HUES6 (cell line): Measurements from ENCODE around the gene ABCC8.

Experiments
- H3K27ac ChIP-seq: 2 replicates; pipeline ENCODE4 v1.7.0; 2013; ENCODE audit warnings: low read depth, mild to moderate bottlenecking, low read length, inconsistent platforms
- H3K27me3 ChIP-seq: 2 replicates; pipeline ENCODE4 v1.6.1; 2013; ENCODE audit warnings: low read length; ENCODE audit not compliant: control insufficient read depth, insufficient read depth
- H3K36me3 ChIP-seq: 2 replicates; pipeline ENCODE4 v1.6.1; 2013; ENCODE audit warnings: low read length; ENCODE audit not compliant: control insufficient read depth, insufficient read depth
- H3K4me1 ChIP-seq: 2 replicates; pipeline ENCODE4 v1.6.1; 2013; ENCODE audit warnings: low read length; ENCODE audit not compliant: control insufficient read depth, insufficient read depth
- H3K4me3 ChIP-seq: 2 replicates; pipeline ENCODE4 v1.5.1; 2013; ENCODE audit warnings: low read depth, low read length
- H3K9ac ChIP-seq: one replicate; pipeline ENCODE4 v1.6.1; 2013; ENCODE audit warnings: mild to moderate bottlenecking, low read length
- H3K9me3 ChIP-seq: 2 replicates; pipeline ENCODE4 v1.6.1; 2013; ENCODE audit warnings: low read depth, low read length; ENCODE audit not compliant: control insufficient read depth, insufficient read depth

The ABCC8 gene

DNA sequence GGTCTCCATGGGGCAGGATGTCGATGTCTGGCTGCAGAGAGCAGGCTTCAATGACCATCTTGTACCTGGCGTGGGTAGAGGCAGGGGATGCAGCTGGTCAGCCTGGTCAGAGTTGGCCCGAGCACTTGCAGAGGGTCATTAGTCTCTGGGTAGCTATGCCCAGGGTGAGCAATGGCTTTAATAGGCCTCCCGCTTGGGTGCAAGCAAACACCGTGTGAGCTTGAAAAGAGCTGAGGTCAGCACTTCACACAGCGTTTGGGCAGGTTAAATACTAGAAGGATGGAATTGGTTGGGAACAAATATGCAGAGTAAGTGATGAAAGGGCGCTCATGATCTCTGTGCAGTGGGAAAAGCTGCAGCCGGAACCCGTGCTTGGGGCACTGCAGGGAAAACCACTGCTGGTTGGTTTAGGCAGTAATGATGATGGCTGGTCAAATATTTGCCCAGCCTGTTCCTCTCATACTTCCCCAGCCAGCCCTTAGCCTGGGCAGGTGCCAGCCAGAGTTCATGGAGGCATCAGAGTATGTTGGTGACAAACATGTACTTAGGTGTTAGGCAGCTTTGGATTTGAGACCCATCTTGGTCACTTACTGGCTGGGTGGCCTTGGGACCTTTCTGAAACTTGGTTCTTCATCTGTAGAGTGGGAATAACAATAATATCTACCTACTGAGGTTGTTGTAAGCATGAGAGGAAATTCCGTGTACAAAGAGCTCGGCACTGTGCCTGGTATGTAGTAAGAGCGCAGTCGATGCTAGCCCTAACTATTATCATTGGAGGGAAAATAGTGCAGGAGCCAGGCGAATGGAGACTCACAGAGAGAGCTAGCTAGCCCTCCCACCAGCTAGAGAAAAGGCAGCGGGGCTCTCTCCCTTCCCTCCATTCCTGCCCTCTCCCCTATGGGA is 63.0 kb downstream of the ABCC8 start:
- Histone ChIP-seq H3K27ac (no peak overlapping the region), H3K36me3 (no peaks in the 10 kb centered on the region), H3K9ac (no peak overlapping the region), H3K4me3 (no peak overlapping the region), H3K27me3 (no peaks in the 10 kb centered on the region), H3K4me1 (peaks cover 4% of the 10 kb centered on the region; the same call in 1 of the 2 replicates), H3K9me3 (no peaks in the 10 kb centered on the region)

DNA sequence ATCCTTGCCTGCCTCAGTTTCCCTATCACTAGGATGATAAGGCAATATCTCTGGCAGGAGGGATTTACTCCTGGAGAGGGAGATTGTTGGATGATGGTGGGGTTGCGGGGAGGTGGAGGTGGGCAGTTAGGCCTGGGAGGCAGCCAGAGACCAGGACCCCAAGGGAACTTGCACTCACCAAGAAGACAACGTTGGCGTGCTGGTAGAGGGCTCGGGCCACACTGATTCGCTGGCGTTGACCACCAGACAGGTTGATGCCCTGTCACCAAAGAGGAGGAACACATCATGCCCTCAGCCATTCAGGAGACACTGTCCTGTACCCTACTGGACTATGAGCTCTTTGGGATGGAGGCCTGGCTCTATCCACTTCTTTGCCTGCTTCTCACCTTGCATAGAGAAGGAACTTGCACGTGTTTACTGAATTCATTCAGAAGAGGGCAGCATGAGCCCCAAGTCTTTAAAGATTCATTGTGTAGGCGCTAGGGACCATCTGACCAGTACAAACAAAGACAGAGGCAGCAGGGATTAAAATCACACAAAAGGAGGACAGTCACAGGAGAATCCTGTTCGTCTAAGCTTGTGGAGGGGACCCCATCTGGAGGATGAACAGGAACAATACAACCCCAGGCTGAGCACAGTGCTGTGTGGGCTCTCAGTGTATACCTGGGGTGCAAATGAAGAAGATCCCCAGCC is 64.0 kb downstream of the ABCC8 start:
- Histone ChIP-seq H3K27ac (no peak overlapping the region), H3K27me3 (no peaks in the 10 kb centered on the region)

DNA sequence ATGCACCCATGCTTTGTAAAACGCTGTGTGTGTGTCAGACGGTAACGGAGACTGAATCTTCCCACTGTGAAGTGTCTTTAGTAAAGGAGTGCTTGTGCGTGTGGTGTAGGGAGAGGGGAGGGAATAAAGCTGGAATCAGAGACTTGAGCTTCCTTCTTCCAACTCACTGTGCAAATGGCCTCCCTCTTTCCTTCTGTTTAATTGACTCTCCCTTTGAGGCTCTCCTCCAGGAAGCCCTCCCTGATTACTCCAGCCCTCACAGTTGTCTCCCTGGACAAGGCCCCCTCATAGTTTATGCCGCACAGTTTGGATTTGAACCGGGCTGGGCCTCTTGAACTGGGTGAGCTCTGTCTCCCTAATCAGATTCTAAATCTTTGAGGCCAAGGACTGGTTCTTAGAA is 65.2 kb downstream of the ABCC8 start:
- no peaks in the 10 kb centered on the region for H3K27me3 ChIP-seq

More for the DNA sequence above, 64.0 kb downstream of the ABCC8 start:
- H3K4me3 ChIP-seq = no peak overlapping the region
- H3K36me3 ChIP-seq = no peaks in the 10 kb centered on the region
- no peaks in the 10 kb centered on the region for H3K9me3 ChIP-seq
- no peaks in the 10 kb centered on the region for H3K4me1 ChIP-seq
- no peak overlapping the region for H3K9ac ChIP-seq

GRCh38 chr11:17410606-17411379 is 65.9 kb downstream of the ABCC8 start:
- Histone ChIP-seq H3K9me3 (no peaks in the 10 kb centered on the region), H3K9ac (no peak overlapping the region), H3K4me3 (no peak overlapping the region), H3K27me3 (no peaks in the 10 kb centered on the region), H3K36me3 (no peaks in the 10 kb centered on the region), H3K27ac (no peak overlapping the region), H3K4me1 (peaks cover 2% of the 10 kb centered on the region; the same call in 1 of the 2 replicates)

More for the DNA sequence above, 65.2 kb downstream of the ABCC8 start:
- Histone ChIP-seq H3K36me3 (no peaks in the 10 kb centered on the region), H3K4me3 (no peak overlapping the region), H3K27ac (no peak overlapping the region), H3K9me3 (no peaks in the 10 kb centered on the region), H3K9ac (no peak overlapping the region), H3K4me1 (no peaks in the 10 kb centered on the region)

- Histone ChIP-seq H3K9ac (no peak overlapping the region), H3K27me3 (no peaks in the 10 kb centered on the region), H3K4me3 (no peak overlapping the region), H3K9me3 (no peaks in the 10 kb centered on the region), H3K4me1 (peaks cover 4% of the 10 kb centered on the region; the same call in 1 of the 2 replicates), H3K36me3 (no peaks in the 10 kb centered on the region), H3K27ac (no peak overlapping the region)
Observed at GRCh38 chr11:17408641-17409040, 68.0 kb downstream of the ABCC8 start.

DNA sequence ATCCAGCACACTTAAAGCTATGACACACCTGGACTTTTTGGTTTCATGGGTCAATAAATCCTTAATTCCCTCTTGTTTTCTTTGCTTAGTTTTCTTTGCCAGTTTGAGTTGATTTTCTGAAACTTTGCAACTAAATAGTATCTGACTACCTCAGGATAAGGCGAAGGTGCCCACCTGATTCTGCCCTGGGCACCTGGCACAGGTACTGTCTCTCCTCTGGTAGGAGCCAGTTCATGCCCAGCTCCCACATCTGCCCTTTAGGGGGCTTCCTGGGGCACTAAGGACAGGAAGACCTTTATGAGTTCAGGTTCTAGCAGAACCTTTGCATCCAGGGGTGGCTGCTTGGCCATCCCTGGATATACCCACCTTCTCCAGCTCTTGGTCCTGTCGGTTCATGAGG is 68.6 kb downstream of the ABCC8 start:
- Histone ChIP-seq H3K27me3 (no peaks in the 10 kb centered on the region), H3K27ac (no peak overlapping the region), H3K4me1 (peaks cover 4% of the 10 kb centered on the region; the same call in 1 of the 2 replicates), H3K4me3 (no peak overlapping the region), H3K9me3 (no peaks in the 10 kb centered on the region), H3K36me3 (no peaks in the 10 kb centered on the region), H3K9ac (no peak overlapping the region)

DNA sequence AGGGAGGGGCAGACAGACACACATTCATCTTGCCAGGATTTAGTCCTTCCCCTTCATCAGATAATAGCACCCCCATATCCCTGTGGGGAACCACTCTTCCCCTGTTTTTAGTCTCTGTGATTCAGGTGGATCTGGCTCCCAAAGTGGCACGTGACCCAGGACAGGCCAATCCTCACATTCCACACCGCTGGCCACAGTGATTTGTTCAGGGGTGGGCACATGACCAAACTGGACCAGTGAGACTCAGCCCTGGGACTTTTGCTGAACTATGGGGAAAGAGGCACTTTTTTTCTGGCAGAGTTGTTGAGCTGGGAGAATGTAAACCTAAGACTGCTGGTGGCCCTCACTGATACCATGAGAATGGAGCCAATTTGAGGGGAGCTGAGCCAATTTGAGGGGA is 69.1 kb downstream of the ABCC8 start:
- Histone ChIP-seq H3K27me3 (no peaks in the 10 kb centered on the region), H3K36me3 (no peaks in the 10 kb centered on the region), H3K9ac (no peak overlapping the region), H3K9me3 (no peaks in the 10 kb centered on the region), H3K27ac (no peak overlapping the region), H3K4me3 (no peak overlapping the region), H3K4me1 (peaks cover 4% of the 10 kb centered on the region; the same call in 1 of the 2 replicates)

GRCh38 chr11:17406818-17407149 is 69.9 kb downstream of the ABCC8 start:
- Histone ChIP-seq H3K9me3 (no peaks in the 10 kb centered on the region), H3K36me3 (no peaks in the 10 kb centered on the region), H3K27me3 (no peaks in the 10 kb centered on the region), H3K4me3 (no peak overlapping the region), H3K27ac (no peak overlapping the region), H3K9ac (no peak overlapping the region), H3K4me1 (peaks cover 4% of the 10 kb centered on the region; the same call in 1 of the 2 replicates)

DNA sequence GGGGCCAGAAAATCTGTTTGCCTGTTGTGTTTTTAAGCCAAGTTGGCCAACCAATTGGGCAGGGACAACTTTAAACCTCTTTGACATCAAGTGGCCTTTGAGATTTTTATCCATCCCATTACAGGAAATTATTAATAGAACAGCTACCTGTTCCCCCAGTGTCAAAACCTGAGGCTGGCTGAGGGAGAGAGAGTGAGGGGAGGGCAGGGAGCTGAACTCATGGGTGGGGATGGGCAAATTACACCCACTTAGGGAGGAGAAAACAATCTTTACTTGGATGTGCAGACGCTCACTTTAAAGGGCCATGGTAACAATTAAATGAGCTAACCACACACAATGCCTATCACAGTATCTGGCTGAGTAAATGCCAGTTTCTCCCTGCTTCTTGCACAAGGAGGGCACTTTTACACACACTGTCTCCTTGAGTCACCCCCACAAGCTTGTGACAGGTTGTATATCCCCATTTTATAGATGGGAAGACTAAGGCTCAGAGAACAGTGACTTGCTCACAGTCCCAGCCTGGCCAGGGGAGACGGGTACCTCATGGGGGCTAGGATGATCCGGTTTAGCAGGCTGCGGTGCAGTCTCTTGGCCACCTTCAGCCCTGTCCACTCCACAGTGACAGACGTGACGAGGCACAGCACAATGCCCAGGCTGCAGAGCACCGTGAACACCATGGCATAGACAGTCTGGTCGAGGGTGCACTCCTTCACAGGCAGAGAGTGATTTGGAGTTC is 70.4 kb downstream of the ABCC8 start:
- no peak overlapping the region for H3K4me3 ChIP-seq
- H3K27ac ChIP-seq = no peak overlapping the region
- H3K9ac ChIP-seq = no peak overlapping the region
- peaks cover 4% of the 10 kb centered on the region; the same call in 1 of the 2 replicates for H3K4me1 ChIP-seq
- no peaks in the 10 kb centered on the region for H3K9me3 ChIP-seq
- H3K36me3 ChIP-seq = no peaks in the 10 kb centered on the region
- H3K27me3 ChIP-seq = no peaks in the 10 kb centered on the region

DNA sequence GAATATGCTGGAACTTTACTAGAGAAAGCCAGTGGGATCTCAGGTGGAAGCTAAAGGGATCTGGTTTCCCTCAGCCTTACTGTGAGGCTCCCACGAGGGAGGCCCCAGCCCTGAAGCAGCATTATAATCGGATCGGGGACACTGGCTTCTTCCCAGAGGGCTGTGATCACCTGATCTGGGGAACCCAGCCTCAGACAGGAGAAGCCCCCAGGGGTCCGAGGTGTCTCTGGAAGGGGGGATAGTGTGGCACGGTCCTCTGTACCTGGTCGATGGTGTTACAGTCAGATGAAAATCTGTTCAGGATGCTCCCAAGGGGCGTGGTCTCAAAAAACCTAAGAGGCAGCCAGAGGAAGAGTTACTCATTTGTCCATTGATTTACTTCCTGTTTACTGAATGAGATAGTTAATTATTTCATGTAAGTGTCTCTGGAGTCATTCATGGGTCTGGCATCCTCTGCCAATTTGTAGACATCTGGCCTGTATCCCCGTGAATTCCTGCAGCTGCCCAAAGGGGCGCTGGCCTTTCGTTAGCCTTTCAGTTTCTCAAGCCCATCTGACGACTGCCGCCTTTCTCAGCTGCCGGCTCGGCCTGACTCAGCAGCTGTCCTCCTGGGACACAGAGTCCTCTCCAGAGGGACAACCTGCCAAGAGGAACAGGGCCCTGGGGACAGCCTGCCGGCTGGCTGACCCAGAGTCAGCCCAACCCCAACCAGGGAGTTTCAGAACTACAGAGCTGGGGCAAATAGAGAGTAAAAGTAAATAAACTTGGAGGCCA is 71.2 kb downstream of the ABCC8 start:
- no peak overlapping the region for H3K4me3 ChIP-seq
- no peaks in the 10 kb centered on the region for H3K9me3 ChIP-seq
- H3K36me3 ChIP-seq = no peaks in the 10 kb centered on the region
- no peak overlapping the region for H3K27ac ChIP-seq
- H3K4me1 ChIP-seq = peaks cover 4% of the 10 kb centered on the region; the same call in 1 of the 2 replicates
- no peak overlapping the region for H3K9ac ChIP-seq
- no peaks in the 10 kb centered on the region for H3K27me3 ChIP-seq
